PC-3 (cell line): ENCODE results near the gene LONP1. TPM values are rescaled to one million over a fixed set of nuclear protein-coding genes. Genes with fewer than 3 reads are reported as not detected.

Experiments used
- ATAC-seq: fragments of 200-7000 bp; cut with Tn5 transposase; 2 replicates; pipeline ENCODE4 v1.9.1; 2020; ENCODE audit warnings: mild to moderate bottlenecking, moderate library complexity
- BruUV-seq: library from RNA; stranded (reverse); fragments of 400-500 nt; replicated peaks from 2 replicates; lab custom pipeline; 2021; lab: Mats Ljungman, UMichigan
- CTCF ChIA-PET: fragments of 300-600 bp; sonication (Branson Sonifier 250); formaldehyde crosslinking; loops from one replicate; lab custom pipeline; 2022; ENCODE audit warnings: antibody characterized with exemption; lab: Charles Lee
- POLR2A ChIA-PET: fragments of 300-600 bp; sonication (Branson Sonifier 250); formaldehyde crosslinking; loops from one replicate; lab custom pipeline; 2022; ENCODE audit warnings: antibody characterized with exemption; ENCODE audit not compliant: unreplicated experiment; lab: Charles Lee
- DNase-seq: peaks from one replicate; pipeline ENCODE4 v3.0.0-alpha.2; 2015
- H2AFZ ChIP-seq: fragments of 300-600 bp; sonication (generic); 2 replicates; pipeline ENCODE4 v1.6.0; 2016; ENCODE audit warnings: antibody characterized with exemption, low read length
- H3F3A ChIP-seq: fragments of 300-600 bp; sonication (generic); one replicate; pipeline ENCODE4 v1.6.0; 2017; ENCODE audit warnings: antibody characterized with exemption, low read length, control low read depth, mild to moderate bottlenecking; ENCODE audit not compliant: unreplicated experiment
- H3K27ac ChIP-seq: fragments of 300-600 bp; sonication (generic); 2 replicates; pipeline ENCODE4 v1.5.1; 2016; ENCODE audit warnings: mild to moderate bottlenecking, low read length
- H3K27me3 ChIP-seq: fragments of 300-600 bp; sonication (generic); 2 replicates; pipeline ENCODE4 v1.6.1; 2016; ENCODE audit warnings: low read length, mixed read lengths
- H3K36me3 ChIP-seq: fragments of 300-600 bp; sonication (generic); 2 replicates; pipeline ENCODE4 v1.6.1; 2016; ENCODE audit warnings: low read depth, mixed run types, low read length, mixed read lengths
- H3K4me1 ChIP-seq: fragments of 300-600 bp; sonication (generic); 2 replicates; pipeline ENCODE4 v1.5.1; 2016; ENCODE audit warnings: low read length; ENCODE audit not compliant: insufficient read depth
- H3K4me2 ChIP-seq: fragments of 300-600 bp; sonication (generic); 2 replicates; pipeline ENCODE4 v1.6.0; 2016; ENCODE audit warnings: low read length
- H3K4me3 ChIP-seq: fragments of 300-600 bp; sonication (generic); 2 replicates; pipeline ENCODE4 v1.5.1; 2016; ENCODE audit warnings: mild to moderate bottlenecking, low read length, mixed read lengths
- H3K79me2 ChIP-seq: fragments of 300-600 bp; sonication (generic); 2 replicates; pipeline ENCODE4 v1.6.1; 2017; ENCODE audit warnings: low read length, mixed read lengths
- H3K9ac ChIP-seq: fragments of 300-600 bp; sonication (generic); 2 replicates; pipeline ENCODE4 v1.6.0; 2016; ENCODE audit warnings: mild to moderate bottlenecking, low read length
- H3K9me2 ChIP-seq: fragments of 300-600 bp; sonication (generic); replicated peaks from 2 replicates; pipeline ENCODE4 v1.6.1; 2016; ENCODE audit warnings: mixed run types, low read length, mixed read lengths
- H3K9me3 ChIP-seq: fragments of 300-600 bp; sonication (generic); 2 replicates; pipeline ENCODE4 v1.6.1; 2016; ENCODE audit warnings: low read length, mixed read lengths
- H4K20me1 ChIP-seq: fragments of 300-600 bp; sonication (generic); 2 replicates; pipeline ENCODE4 v1.6.1; 2016; ENCODE audit warnings: low read length, mixed read lengths
- CTCF ChIP-seq: fragments of 300-600 bp; sonication (generic); conservative IDR thresholded peaks from 2 replicates; pipeline ENCODE4 v1.5.1; 2017; ENCODE audit warnings: antibody characterized with exemption, low read depth, mild to moderate bottlenecking, low read length
- EZH2 ChIP-seq: fragments of 300-600 bp; sonication (generic); IDR thresholded peaks from one replicate; pipeline ENCODE4 v1.6.1; 2017; ENCODE audit warnings: antibody characterized with exemption, mild to moderate bottlenecking, low read length; ENCODE audit not compliant: unreplicated experiment
- EZH2phosphoT487 ChIP-seq: fragments of 300-600 bp; sonication (generic); IDR thresholded peaks from 2 replicates; pipeline ENCODE4 v1.6.1; 2018; ENCODE audit warnings: mild to moderate bottlenecking, antibody characterized with exemption, low read length, borderline replicate concordance
- intact Hi-C: fragments of 100-400 bp; cut with micrococcal nuclease; formaldehyde crosslinking; loops from 2 replicates; pipeline ENCODE4 v1.9.0; 2023
- total RNA-seq: library from RNA; depleted of rRNA; stranded (reverse); fragments of >200 nt; gene quantifications from 2 replicates; pipeline ENCODE4 v1.2.3, GENCODE V29; 2014

Gene LONP1
- total RNA-seq, 1 experiment from 2014 or later, result 217 TPM

DNA sequence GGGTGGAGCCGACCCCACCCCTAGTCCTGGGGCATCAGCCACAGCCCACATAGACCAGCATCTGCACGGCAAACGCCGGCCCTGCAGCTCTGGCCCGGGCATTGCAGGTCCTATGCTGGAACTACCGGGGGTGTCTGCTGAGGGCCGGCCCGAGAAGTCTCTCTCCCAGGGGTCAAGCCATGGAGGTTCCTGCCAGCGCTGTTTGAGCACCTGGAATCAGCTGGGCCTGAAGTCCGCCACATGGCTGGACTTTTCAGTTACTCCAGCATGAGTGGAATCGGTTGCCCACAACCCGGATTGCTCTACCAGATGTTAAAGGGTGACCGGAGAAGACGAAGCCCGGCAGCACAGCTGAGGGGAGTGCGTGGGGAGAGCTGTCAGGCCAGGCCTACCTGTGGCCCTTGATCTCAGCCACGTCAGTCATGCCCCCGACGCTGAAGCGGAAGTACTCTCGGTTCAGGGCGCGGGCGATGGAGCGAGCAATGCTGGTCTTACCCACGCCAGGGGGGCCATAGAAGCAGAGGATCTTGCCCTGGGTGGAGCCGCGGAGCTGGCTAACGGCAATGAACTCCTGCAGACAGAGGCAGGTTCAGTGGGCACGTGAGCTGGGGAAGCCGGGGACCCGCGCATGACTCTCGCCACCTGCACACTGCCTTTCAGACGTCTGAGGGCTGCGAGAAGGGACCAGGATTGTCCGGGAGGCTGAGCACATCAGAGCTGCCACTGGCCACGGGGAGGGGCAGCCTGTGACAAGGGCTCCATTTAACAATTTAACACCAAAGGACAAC, 21.1 kb downstream of the LONP1 start:
- TF ChIP-seq EZH2phosphoT487, result no peak
- intact Hi-C loops, result no loop called here
- Histone ChIP-seq H4K20me1 (peaks cover 25% of the 10 kb centered on the region; the same call in 1 of the 2 replicates), H3K9me2 (no peaks in the 10 kb centered on the region), H3K27me3 (no peaks in the 10 kb centered on the region), H3K36me3 (peaks cover 51% of the 10 kb centered on the region), H3K9me3 (no peaks in the 10 kb centered on the region), H3K4me3 (no peak overlapping the region), H3K4me1 (0 out of 2 replicates have a peak, but pooled peaks cover 6% of the 10 kb centered on the region), H3K79me2 (peaks cover 15% of the 10 kb centered on the region), H2AFZ (no peak overlapping the region), H3F3A (no peaks in the 10 kb centered on the region), H3K4me2 (no peak overlapping the region), H3K27ac (no peak overlapping the region), H3K9ac (no peak overlapping the region)
- POLR2A ChIA-PET, result no interaction called here
- BruUV-seq, result no TSS peak
- CTCF ChIA-PET, result no interaction called here
- no peak for ATAC-seq
- DNase-seq, result no peak

DNA sequence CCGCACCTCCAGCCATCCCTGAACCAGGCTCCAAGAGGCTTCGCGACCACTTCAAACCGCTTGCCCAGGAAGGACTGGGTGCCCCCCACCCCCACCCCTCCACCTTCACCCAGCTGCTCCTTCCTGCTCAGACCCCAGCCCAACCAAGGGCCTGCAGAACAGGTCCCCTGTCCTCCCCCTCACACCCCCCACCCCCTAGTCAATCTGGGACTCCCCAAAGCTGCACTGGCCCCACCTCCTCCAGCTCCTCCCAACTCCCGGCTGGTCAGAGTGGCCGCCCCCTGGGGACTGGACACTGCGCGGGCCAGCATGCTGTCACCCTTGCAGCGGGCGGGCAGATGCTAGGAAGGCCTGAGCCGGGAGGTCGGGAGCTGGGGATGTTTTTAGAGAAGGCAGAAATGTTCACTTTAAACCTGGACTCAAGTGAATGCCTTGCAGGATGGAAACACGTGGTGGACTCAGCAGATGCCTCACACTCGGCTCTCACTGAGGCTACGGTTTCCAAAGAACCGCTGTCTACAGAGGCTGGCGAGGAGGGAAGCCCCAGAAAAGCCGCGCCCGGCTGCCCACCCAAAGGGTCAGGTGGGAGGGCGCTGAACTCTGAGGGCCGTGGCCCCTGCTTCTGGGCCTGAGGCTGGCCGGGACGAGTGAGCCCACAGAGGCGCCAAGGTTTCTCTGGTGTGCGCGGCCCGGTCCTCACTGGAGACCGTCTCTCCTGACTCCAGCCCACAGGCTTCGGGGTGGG, 21.9 kb downstream of the LONP1 start:
- Histone ChIP-seq H3K4me3 (no peak overlapping the region), H3K27me3 (no peaks in the 10 kb centered on the region), H3K79me2 (peaks cover 23% of the 10 kb centered on the region), H3K9me3 (no peaks in the 10 kb centered on the region), H3F3A (peaks cover under 1% of the 10 kb centered on the region), H3K4me2 (no peak overlapping the region), H3K36me3 (peaks cover 53% of the 10 kb centered on the region), H3K27ac (no peak overlapping the region), H4K20me1 (peaks cover 33% of the 10 kb centered on the region), H3K9ac (no peak overlapping the region), H3K4me1 (0 out of 2 replicates have a peak, but pooled peaks cover under 1% of the 10 kb centered on the region), H2AFZ (no peak overlapping the region), H3K9me2 (no peaks in the 10 kb centered on the region)
- intact Hi-C loops, result no loop called here
- TF ChIP-seq EZH2 (no peak), EZH2phosphoT487 (no peak), CTCF (no peak)
- no peak; the same call in 1 of the 2 replicates for ATAC-seq
- no TSS peak for BruUV-seq
- ChIA-PET POLR2A (no interaction called here), CTCF (no interaction called here)
- DNase-seq, result no peak

- ChIA-PET CTCF (no interaction called here), POLR2A (no interaction called here)
- no peak overlapping the region for H3K4me2 ChIP-seq
- H3F3A ChIP-seq, result peaks cover 9% of the 10 kb centered on the region
- H3K4me3 ChIP-seq, result no peak overlapping the region
- no peak overlapping the region for H2AFZ ChIP-seq
- H3K79me2 ChIP-seq, result peaks cover 31% of the 10 kb centered on the region
- H3K9me2 ChIP-seq, result no peaks in the 10 kb centered on the region
- peaks cover 41% of the 10 kb centered on the region for H4K20me1 ChIP-seq
- intact Hi-C loops, result no loop called here
- BruUV-seq, result no TSS peak
- H3K27me3 ChIP-seq, result no peaks in the 10 kb centered on the region
- peaks cover 61% of the 10 kb centered on the region for H3K36me3 ChIP-seq
- TF ChIP-seq EZH2, result no peak
- DNase-seq (no peak), ATAC-seq (no peak)
- no peak overlapping the region for H3K9ac ChIP-seq
- H3K9me3 ChIP-seq, result no peaks in the 10 kb centered on the region
- peaks cover under 1% of the 10 kb centered on the region; the same call in 1 of the 2 replicates for H3K4me1 ChIP-seq
- no peak overlapping the region for H3K27ac ChIP-seq
Observed at GRCh38 chr19:5697022-5697889, 22.7 kb downstream of the LONP1 start.
